Tibial artery (tissue), 4 donors: ENCODE measurements around the gene C17orf113.

Experiments
- DNase-seq, 2 donors: peaks; one replicate each; pipeline ENCODE4 v3.0.0-alpha.2; 2019
- H3K27ac ChIP-seq, 2 donors: fragments of 200-600 bp; sonication (generic) in 1 of 2; 1 replicate in 1 of 2; 2 replicates in 1 of 2; pipeline ENCODE4 v1.5.1; 2018 to 2019; ENCODE audit warnings: mild to moderate bottlenecking in 1 of 2
- H3K27me3 ChIP-seq, 2 donors: fragments of 200-600 bp; sonication (generic) in 1 of 2; one replicate each; pipeline versions ENCODE4 v1.5.1 to v1.6.0; 2016 to 2019
- H3K36me3 ChIP-seq, 3 donors: fragments of 200-600 bp; sonication (generic) in 2 of 3; one replicate each; pipeline ENCODE4 v1.5.1; 2016 to 2019; ENCODE audit warnings: mild to moderate bottlenecking in 2 of 3
- H3K4me1 ChIP-seq, 4 donors: fragments of 200-600 bp; sonication (generic) in 2 of 4; 1 replicate in 3 of 4; 2 replicates in 1 of 4; pipeline ENCODE4 v1.5.1; 2016 to 2019
- H3K4me3 ChIP-seq, 2 donors: fragments of 200-600 bp; sonication (generic) in 1 of 2; 1 replicate in 1 of 2; 2 replicates in 1 of 2; pipeline ENCODE4 v1.5.1; 2018 to 2019; ENCODE audit warnings: mild to moderate bottlenecking in 2 of 2
- H3K9me3 ChIP-seq, 3 donors: fragments of 200-600 bp; sonication (generic) in 1 of 3; one replicate each; pipeline ENCODE4 v1.5.1; 2016 to 2019
- intact Hi-C: fragments of 100-400 bp; cut with DNase I; formaldehyde crosslinking; loops from one replicate; pipeline ENCODE4 v1.15.0; 2023; ENCODE audit warnings: low total_unique reads
- TF ChIP-seq, protein P1 (sequence below), 2 experiments: fragments of 200-600 bp in 1 of 2; fragments of 450-650 bp in 1 of 2; IDR thresholded peaks; one replicate each; pipeline ENCODE4 v1.5.1; 2017 to 2019; ENCODE audit warnings: antibody characterized with exemption in 2 of 2, mild to moderate bottlenecking in 1 of 2, moderate library complexity in 1 of 2

Gene C17orf113

DNA sequence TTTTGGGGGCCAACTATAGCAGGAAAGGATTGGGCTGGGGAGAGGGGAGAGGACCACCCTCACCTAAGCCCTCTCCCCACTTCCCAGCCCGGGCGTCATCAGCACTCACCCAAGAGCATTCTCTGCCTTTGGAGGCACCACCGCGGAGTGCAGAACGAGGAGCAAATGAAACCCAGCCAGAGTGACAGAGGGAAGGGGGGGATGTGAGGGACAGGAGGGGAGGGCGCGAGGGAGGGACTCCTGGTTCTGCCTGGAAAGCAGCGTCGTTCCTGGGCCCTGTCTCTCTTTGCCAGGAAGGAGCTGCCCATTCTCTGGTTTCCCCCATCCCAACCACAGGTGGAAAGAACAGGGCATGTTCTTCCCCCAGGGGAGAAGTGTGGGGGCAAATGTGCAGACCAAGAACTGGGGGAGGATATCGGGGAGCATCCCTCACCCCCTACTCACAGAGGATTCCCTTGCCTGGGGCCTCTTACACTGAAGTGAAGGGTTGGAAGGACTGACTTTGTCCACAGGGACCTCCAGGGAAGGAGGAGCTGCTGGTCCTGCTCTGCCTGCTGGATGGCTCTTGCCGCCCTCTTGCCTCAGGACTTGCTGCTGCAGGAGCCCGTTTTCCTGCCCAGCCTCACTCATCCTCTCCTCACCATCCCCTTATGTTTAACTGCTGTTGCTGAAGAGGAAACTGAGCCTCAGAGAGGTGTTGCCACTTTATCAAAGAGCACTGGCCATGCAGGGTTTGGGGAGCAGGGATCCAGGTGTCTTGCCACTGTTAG is 3.5 kb upstream of the C17orf113 start:
- intact Hi-C loops: no loop called here

DNA sequence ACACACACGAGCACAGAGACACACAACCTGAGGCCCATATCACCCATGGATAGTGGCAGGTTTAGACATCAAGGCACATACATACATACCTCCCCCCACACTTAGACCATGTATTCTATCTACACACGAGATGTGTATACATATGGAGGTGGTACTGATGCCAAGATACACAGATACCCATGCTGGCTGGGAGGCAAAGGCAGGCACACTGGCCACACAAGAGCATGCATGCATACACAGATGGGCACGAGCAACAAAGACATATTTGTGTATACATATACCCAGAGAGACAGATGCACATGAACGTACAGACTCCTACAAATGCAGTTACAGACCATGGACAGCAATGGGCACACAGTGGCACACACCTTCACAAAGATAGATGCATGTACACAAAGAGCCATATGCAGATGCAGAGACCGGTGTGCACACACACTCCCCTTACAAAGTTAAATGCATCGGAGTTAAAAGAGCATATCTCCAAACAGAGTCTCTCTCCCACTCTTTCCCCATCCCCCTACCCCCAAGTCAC is 2.0 kb upstream of the C17orf113 start:
- Histone ChIP-seq H3K9me3 (no peaks in the 10 kb centered on the region), H3K4me3 (no peak overlapping the region), H3K27me3 (peaks cover 0 to 51% of the 10 kb centered on the region in 2 donors), H3K36me3 (no peaks in the 10 kb centered on the region), H3K4me1 (peaks cover 0 to 7% (median 5%) of the 10 kb centered on the region in 4 donors), H3K27ac (no peak overlapping the region)
- intact Hi-C loops: no loop called here
- no peak for DNase-seq
- TF ChIP-seq, protein P1, sequence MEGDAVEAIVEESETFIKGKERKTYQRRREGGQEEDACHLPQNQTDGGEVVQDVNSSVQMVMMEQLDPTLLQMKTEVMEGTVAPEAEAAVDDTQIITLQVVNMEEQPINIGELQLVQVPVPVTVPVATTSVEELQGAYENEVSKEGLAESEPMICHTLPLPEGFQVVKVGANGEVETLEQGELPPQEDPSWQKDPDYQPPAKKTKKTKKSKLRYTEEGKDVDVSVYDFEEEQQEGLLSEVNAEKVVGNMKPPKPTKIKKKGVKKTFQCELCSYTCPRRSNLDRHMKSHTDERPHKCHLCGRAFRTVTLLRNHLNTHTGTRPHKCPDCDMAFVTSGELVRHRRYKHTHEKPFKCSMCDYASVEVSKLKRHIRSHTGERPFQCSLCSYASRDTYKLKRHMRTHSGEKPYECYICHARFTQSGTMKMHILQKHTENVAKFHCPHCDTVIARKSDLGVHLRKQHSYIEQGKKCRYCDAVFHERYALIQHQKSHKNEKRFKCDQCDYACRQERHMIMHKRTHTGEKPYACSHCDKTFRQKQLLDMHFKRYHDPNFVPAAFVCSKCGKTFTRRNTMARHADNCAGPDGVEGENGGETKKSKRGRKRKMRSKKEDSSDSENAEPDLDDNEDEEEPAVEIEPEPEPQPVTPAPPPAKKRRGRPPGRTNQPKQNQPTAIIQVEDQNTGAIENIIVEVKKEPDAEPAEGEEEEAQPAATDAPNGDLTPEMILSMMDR (IDR thresholded peaks at IDR 0.05): no peak

More for the DNA sequence above, 3.5 kb upstream of the C17orf113 start:
- Histone ChIP-seq H3K27me3 (peaks cover 0 to 63% of the 10 kb centered on the region in 2 donors), H3K27ac (no peak overlapping the region), H3K4me1 (peaks cover 0 to 7% (median 5%) of the 10 kb centered on the region in 4 donors), H3K36me3 (no peaks in the 10 kb centered on the region), H3K4me3 (no peak overlapping the region), H3K9me3 (no peaks in the 10 kb centered on the region)
- TF ChIP-seq, protein P1 (IDR thresholded peaks at IDR 0.05): no peak
- no peak for DNase-seq

DNA sequence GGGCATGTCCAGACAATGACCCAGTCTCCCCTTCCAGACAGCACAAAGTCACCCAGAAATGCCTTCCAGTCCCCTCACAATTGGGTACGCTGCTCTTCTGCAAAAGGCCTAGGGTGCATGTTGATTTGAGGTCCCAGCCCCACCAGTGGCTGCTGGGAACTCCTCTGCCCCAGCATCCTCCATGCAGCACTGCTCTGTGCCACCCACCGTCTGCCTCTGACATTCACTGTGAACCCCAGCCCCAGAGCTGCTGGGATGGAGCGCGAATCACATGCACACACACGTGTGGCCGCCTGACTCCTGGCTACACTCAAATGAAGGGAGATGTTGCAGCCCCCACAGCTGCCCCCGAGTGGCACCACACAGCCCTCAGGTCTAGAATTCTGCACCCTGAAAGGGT is 1.2 kb upstream of the C17orf113 start:
- H3K9me3 ChIP-seq: no peaks in the 10 kb centered on the region
- peaks cover 0 to 48% of the 10 kb centered on the region in 2 donors for H3K27me3 ChIP-seq
- H3K4me3 ChIP-seq: no peak overlapping the region
- no peak for DNase-seq
- H3K4me1 ChIP-seq: peaks cover 0 to 7% (median 5%) of the 10 kb centered on the region in 4 donors
- no peaks in the 10 kb centered on the region for H3K36me3 ChIP-seq
- TF ChIP-seq, protein P1 (IDR thresholded peaks at IDR 0.05): no peak
- no peak overlapping the region for H3K27ac ChIP-seq
- intact Hi-C loops: no loop called here

DNA sequence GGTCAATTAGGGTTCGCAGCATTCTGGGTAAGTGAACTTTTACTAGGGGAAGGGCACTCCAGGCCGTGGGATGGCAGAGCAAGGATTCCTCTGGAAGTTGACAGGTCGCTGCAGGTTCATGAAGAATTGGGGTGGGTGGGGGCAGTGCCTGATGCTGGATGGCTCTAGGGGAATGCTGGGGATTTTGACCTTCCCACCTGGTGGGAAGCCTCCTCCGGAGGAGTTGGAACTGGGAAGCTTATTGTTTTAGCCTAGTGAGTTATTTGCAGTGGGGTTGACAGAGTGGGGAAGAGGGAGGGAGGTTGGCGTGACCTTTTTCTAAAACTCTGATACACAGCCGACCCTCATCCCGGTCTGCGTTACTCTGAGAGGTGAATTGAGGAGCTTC is 606 bp upstream of the C17orf113 start:
- Histone ChIP-seq H3K4me1 (peaks cover 0 to 7% (median 5%) of the 10 kb centered on the region in 4 donors), H3K4me3 (peak overlapping the region; percentile 62 to 79), H3K36me3 (no peaks in the 10 kb centered on the region), H3K9me3 (no peaks in the 10 kb centered on the region), H3K27me3 (peaks cover 0 to 43% of the 10 kb centered on the region in 2 donors), H3K27ac (no peak overlapping the region)
- intact Hi-C loops: no loop called here
- DNase-seq: no peak
- TF ChIP-seq, protein P1 (IDR thresholded peaks at IDR 0.05): no peak

DNA sequence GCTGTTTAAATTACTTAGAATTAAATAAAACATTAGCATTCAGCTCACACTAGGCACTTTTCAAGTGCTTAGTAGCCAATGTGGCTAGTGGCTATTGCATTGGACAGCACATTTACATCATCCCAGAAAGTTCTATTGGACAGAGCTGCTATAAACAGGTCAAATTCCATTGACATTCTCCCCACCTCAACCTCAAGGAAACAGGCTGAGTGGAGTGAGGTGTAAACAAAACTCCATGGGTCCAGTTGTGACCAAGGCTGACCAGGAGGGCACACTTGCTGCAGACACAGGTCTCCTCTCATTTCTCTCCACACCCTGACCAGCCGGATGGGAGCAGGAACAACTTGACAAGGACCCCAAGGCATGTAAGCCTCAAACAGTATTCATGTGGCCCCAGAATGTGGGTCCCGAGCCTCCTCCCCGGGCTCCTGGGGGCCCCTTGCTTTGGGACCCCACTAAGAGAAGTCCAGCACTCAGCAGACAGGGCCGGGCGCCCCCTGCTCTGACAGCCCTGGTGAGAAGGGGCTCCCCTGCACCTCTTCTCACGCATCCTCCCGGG is 488 bp downstream of the C17orf113 start:
- Histone ChIP-seq H3K4me1 (peaks cover 0 to 7% (median 5%) of the 10 kb centered on the region in 4 donors), H3K36me3 (no peaks in the 10 kb centered on the region), H3K4me3 (peak overlapping the region; percentile 62 to 79), H3K9me3 (no peaks in the 10 kb centered on the region), H3K27ac (peak overlapping the region; percentile 45 to 52), H3K27me3 (peaks cover 0 to 34% of the 10 kb centered on the region in 2 donors)
- DNase-seq: no peak
- intact Hi-C loops: no loop called here
- TF ChIP-seq, protein P1 (IDR thresholded peaks at IDR 0.05): no peak
